NCI-H82 treated with DMSO at 0.1 percent for 48 hours (cell line): ENCODE measurements around the gene KIRREL1.

ENCODE experiments used
- DNase-seq: peaks from one replicate; lab custom pipeline; 2025; ENCODE audit not compliant: unreplicated experiment; lab: John Stamatoyannopoulos, UW

Gene KIRREL1

DNA sequence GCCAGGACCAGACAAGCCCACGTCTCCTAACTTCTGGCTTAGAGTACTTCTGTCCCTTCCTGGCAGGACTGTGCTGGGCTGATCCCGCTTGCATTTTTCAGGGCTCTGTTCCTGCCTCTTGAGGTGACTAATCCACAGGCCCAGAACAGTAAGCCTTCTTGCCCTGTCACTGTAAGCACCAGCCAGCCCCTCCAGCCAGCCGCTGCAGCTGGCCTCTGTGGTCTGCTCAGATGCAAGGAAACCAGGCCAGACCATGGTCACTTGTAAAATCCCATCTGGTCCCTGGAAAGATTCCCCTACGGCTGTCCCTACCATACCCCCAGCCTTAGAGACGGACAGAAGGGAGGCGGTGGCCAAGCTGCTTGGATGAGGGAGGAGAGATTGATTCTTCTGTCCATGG is 74.2 kb downstream of the KIRREL1 start:
- no peak for DNase-seq

DNA sequence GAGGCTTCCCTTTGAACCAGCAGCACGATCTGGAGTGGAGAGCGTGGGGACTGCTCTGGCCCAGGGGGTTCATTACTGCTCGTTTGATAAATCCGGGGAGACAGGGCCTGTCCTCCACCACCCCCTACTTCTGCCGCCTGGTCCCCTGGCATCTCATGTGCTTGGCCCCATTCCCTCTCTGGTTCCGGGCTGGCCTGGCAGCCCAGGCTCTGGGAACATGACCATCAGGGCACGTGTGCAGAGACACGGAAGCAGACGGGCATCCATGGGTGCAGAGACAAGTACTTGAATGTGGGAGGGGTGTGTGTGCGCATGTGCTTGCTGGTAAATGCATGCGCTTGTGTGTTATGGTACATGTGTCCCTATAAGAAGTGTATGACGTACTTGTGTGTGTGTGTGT is 75.5 kb downstream of the KIRREL1 start:
- DNase-seq, result no peak

DNA sequence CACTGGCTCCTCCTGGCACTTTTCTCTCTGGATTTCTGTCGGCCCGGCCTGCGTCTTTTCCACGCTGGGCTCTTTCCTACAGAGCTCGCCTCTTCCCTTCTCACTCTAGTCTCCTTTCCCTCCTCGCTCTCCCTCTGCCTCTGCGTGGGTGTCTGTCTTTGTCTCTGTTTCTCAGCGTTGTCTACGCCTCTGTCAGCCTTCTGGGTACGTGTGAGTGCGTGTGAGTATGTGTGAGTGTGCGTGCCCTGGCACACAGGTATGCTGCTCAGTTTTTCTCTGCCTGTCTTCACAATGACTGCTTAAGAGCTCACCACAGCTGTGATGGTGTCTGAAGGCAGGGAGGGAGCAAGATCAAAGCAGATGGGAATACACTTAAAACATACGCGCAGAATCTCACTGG is 77.7 kb downstream of the KIRREL1 start:
- DNase-seq, result no peak

GRCh38 chr1:158075078-158075477 is 81.6 kb downstream of the KIRREL1 start:
- DNase-seq, result no peak

GRCh38 chr1:158076441-158076840 is 83.0 kb downstream of the KIRREL1 start:
- DNase-seq, result no peak

DNA sequence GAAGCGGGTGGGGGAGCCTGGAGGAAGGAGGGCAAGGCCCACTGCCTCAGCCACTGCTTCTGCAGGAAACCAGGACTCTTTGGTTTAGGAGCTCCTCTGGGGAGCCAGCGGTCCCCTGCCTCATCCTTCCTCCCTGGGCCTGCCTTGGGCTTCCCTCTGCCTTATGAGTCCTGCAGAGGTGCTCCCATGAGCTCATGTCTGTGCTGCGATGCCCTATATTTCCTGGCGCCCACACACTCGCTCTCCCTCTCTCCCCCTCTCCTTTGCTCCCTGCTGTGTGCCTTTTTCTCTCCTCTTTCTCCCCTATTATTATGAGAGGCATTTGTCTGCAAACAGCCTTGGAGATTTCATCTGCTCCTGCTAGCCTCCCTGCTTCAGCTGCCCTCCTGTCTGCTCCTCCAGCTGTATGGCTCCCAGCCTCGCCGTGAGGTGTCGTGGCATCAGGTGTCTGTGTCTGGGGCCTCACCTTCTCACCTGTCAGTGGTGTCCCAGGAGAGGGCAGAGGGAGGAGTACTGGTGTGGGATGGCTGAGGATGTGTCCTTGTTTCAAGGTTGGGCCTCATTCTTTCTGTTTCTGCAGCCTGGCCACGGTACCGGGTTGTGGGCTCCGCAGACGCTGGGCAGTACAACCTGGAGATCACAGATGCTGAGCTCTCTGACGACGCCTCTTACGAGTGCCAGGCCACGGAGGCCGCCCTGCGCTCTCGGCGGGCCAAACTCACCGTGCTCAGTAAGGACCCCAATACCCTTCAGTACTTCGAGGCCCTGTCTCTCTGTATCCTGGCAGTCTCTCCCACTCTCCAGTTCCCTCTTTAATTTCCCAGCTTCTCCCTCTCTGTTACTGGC is 84.2 kb downstream of the KIRREL1 start:
- no peak for DNase-seq

- no peak for DNase-seq
These were observed 85.2 kb downstream of the KIRREL1 start for GRCh38 chr1:158078569-158079080.

GRCh38 chr1:158080066-158080465 is 86.6 kb downstream of the KIRREL1 start:
- DNase-seq, result no peak

DNA sequence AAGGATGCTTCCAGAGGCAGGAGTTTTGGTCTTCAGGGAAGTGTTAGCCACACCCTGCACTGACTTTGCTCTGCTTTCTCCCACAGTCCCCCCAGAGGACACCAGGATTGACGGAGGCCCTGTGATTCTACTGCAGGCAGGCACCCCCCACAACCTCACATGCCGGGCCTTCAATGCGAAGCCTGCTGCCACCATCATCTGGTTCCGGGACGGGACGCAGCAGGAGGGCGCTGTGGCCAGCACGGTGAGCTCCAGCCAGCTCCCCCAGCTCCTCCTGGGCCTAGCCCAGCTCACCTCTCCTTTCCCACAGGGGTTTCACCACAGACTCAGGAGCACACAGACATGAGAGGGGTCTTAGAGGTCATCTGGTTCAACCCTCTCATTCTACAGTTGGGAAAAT is 90.9 kb downstream of the KIRREL1 start:
- no peak for DNase-seq

- no peak for DNase-seq
These were observed 91.3 kb downstream of the KIRREL1 start for GRCh38 chr1:158084747-158085146.

DNA sequence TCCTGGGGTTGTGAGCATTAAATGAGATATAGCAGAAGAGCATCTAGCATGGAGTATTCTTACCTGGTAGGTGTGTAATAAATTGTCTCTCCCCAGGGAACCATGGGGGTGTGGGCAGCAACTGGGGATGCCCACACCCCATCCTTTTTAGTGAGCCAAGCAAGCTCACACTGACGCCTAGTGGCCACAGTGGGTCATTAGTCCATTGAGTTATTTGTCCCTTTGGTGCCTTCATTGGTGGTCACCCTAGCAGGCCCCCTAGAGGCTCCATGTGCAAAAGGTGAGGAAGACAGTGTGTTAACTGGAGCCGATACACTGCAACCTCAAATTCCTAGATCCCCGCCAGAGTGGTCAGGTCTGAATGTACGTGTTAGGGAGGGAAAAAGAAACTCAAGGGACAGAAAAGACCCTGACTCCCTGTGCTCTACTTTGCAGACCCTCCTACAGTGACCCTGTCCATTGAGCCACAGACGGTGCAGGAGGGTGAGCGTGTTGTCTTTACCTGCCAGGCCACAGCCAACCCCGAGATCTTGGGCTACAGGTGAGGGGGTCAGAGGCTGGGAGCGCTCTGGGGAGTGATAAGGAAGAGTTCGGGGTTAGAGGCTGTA is 94.0 kb downstream of the KIRREL1 start:
- peak; percentile 84 for DNase-seq

DNA sequence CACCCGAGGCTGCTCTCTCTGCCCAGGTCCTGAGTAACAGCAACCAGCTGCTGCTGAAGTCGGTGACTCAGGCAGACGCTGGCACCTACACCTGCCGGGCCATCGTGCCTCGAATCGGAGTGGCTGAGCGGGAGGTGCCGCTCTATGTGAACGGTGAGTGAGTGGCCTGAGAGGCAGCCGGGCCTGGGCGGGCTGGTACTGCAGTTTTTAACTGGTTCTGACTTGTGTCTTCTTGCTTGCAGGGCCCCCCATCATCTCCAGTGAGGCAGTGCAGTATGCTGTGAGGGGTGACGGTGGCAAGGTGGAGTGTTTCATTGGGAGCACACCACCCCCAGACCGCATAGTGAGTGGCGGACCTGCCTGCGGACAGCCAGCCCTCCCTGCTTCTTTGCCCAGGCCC is 96.0 kb downstream of the KIRREL1 start:
- DNase-seq, result no peak

DNA sequence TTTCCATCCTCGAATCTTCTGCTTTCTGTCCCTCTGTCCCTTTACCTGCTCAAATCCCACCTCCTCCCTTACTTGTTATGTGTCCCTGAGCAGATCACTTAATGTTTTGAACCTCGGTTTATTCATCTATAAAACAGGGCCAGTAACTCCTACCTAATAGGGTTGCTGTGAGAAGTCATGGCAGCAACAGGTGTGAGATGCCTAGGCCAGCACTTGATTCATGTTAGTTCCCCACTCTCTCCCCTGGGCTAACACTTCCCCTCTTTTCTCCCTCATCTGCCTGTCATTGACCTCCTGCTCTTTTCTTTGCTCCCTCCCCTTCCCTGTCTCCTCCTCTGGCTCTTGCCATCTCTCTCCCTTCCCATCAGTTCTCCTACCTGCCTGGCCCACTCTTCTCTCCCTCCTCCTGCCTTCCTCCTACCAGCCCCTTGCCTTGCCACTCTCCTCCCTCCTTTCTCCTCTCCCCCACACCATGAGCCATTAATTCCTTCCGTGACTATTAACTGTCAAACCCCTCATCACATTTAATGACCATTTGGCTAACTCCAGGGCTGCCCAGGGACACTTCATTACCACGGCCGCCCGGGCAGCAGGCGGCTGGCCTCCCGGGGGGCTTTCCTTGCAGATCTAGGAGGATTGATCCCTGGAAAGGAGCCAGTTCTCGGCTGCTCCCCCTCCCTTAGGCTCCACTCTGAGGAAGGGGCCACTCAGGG is 96.6 kb downstream of the KIRREL1 start:
- DNase-seq, result no peak

DNA sequence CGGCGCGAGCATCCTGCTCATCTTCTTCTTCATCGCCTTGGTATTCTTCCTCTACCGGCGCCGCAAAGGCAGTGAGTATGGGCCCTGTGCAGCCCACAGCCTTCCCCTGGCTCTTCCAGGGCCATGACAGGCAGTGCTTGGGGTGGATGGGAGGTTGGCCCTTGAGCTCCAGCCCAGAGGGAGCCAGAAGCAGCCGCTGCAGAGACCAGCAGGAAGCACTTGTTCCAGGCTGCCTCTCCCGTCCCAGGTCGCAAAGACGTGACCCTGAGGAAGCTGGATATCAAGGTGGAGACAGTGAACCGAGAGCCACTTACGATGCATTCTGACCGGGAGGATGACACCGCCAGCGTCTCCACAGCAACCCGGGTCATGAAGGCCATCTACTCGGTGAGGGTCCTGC is 99.9 kb downstream of the KIRREL1 start:
- DNase-seq, result no peak

- no peak for DNase-seq
These were observed 101.1 kb downstream of the KIRREL1 start for GRCh38 chr1:158094571-158094970.

- DNase-seq, result peak; percentile 9
These were observed 102.4 kb downstream of the KIRREL1 start for GRCh38 chr1:158095737-158096335.

- no peak for DNase-seq
These were observed 104.8 kb downstream of the KIRREL1 start for GRCh38 chr1:158098256-158098655.

DNA sequence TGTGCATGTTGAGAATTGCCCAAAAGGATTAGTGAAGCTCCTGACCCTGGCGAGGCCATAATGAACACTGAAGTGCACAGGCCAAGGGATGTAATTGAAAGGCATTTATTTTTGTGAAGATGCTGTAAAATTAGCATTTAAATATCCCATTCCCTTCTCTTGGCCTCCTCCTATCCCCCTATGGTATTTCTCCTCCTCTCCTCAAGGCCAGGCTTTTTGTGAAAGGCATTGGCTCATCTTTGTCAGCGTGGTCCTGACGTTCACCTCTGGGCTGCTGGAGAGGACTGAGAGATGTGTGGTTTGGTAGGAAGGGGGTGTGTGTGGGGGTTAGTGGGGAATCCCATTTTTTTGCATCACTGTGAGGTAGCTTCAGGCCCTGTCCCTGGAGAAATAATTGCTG is 105.7 kb downstream of the KIRREL1 start:
- no peak for DNase-seq

DNA sequence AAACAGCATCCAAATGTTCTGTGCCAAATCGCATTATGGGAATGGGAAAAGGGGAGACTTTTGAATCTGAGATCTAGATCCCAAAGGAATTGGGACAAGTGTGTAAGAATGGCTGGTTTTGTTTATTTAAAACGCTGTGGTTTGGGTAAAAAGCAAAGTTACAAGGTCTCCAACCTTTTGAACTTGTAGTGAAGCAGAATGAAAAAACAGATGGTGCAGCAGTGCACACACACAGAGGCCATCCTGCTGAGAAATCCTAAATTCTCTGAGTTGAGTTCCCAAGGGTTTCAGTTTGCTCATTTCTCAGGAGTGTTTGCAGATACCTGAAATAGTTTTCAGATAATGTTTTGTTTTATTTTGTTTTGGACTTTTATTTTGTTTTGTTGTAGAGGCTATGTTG is 107.1 kb downstream of the KIRREL1 start:
- DNase-seq, result no peak

- no peak for DNase-seq
These were observed 108.0 kb downstream of the KIRREL1 start for GRCh38 chr1:158101455-158101854.

DNA sequence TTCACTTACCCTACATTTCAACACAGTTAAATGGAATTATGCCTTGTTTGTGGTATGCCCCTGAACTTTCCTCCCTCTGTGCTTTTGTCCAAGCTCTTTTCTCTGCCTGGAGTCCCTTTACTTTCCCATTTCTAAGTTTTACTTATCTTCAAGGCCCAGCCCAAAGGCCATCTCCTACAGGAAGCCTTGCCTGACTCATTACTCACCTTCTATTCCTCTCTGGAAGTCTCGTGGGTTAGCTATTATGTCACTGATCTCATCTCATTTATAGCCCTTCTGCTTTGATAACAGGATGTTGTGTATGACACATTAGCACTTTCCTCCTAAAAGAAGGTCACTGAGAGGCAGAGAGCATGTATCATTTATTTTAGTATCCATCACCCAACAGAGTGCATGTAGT is 108.5 kb downstream of the KIRREL1 start:
- no peak for DNase-seq
